NK-92 (cell line): ENCODE measurements around the gene THRB.

Source experiments
- DNase-seq: peaks from one replicate; lab custom pipeline; 2025; ENCODE audit not compliant: unreplicated experiment; lab: John Stamatoyannopoulos, UW

Gene THRB

GRCh38 chr3:24192469-24193056 is 302.1 kb downstream of the THRB start:
- DNase-seq: no peak

GRCh38 chr3:24191801-24192403 is 302.7 kb downstream of the THRB start:
- DNase-seq: no peak

GRCh38 chr3:24190256-24190655 is 304.4 kb downstream of the THRB start:
- no peak for DNase-seq

- no peak for DNase-seq
Observed at GRCh38 chr3:24185738-24186384, 308.8 kb downstream of the THRB start.

- no peak for DNase-seq
Observed at GRCh38 chr3:24184528-24185176, 310.0 kb downstream of the THRB start.

- no peak for DNase-seq
Observed at GRCh38 chr3:24182756-24183155, 311.9 kb downstream of the THRB start.

- DNase-seq: no peak
Observed at GRCh38 chr3:24181256-24181655, 313.4 kb downstream of the THRB start.

GRCh38 chr3:24180616-24181015 is 314.0 kb downstream of the THRB start:
- DNase-seq: no peak

GRCh38 chr3:24177201-24177600 is 317.4 kb downstream of the THRB start:
- no peak for DNase-seq

- no peak for DNase-seq
Observed at GRCh38 chr3:24174614-24175013, 320.0 kb downstream of the THRB start.

- DNase-seq: no peak
Observed at GRCh38 chr3:24168977-24169376, 325.7 kb downstream of the THRB start.

GRCh38 chr3:24167429-24167828 is 327.2 kb downstream of the THRB start:
- no peak for DNase-seq

GRCh38 chr3:24166515-24166914 is 328.1 kb downstream of the THRB start:
- no peak for DNase-seq

- DNase-seq: no peak
Observed at GRCh38 chr3:24165603-24165982, 329.1 kb downstream of the THRB start.

- DNase-seq: no peak
Observed at GRCh38 chr3:24164967-24165602, 329.6 kb downstream of the THRB start.

GRCh38 chr3:24162929-24163328 is 331.7 kb downstream of the THRB start:
- no peak for DNase-seq

- DNase-seq: no peak
Observed at GRCh38 chr3:24161841-24162240, 332.8 kb downstream of the THRB start.

- DNase-seq: no peak
Observed at GRCh38 chr3:24160424-24161095, 334.1 kb downstream of the THRB start.

- DNase-seq: no peak
Observed at GRCh38 chr3:24158761-24159454, 335.7 kb downstream of the THRB start.

- no peak for DNase-seq
Observed at GRCh38 chr3:24157106-24157505, 337.5 kb downstream of the THRB start.

- DNase-seq: no peak
Observed at GRCh38 chr3:24156466-24156865, 338.2 kb downstream of the THRB start.
